Measurements from ENCODE around the gene CYP4F11. TPM values are rescaled to one million over a fixed set of nuclear protein-coding genes. Genes with fewer than 3 reads are reported as not detected.

The CYP4F11 gene, protein sequence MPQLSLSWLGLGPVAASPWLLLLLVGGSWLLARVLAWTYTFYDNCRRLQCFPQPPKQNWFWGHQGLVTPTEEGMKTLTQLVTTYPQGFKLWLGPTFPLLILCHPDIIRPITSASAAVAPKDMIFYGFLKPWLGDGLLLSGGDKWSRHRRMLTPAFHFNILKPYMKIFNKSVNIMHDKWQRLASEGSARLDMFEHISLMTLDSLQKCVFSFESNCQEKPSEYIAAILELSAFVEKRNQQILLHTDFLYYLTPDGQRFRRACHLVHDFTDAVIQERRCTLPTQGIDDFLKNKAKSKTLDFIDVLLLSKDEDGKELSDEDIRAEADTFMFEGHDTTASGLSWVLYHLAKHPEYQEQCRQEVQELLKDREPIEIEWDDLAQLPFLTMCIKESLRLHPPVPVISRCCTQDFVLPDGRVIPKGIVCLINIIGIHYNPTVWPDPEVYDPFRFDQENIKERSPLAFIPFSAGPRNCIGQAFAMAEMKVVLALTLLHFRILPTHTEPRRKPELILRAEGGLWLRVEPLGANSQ
- total RNA-seq (2022) (not detected in 2 replicates), Bru-seq, nascent RNA (not detected), BruChase-seq, experiment 1, labeled RNA remaining after a 2-hour chase (percentile 7 among the genes with signal in this experiment), BruChase-seq, experiment 2, labeled RNA remaining after a 6-hour chase (not detected)
- long read RNA-seq: 0 reads

- Histone ChIP-seq H3K4me1 (no peaks in the 10 kb centered on the region), H3K27me3 (replicated peaks; ENCODE audit: control insufficient read depth, insufficient read depth, low read length) (no peaks in the 10 kb centered on the region), H3K36me3 (ENCODE audit: control insufficient read depth, insufficient read depth, low read length) (no peaks in the 10 kb centered on the region), H3K9me3 (no peaks in the 10 kb centered on the region), H3K4me3 (ENCODE audit: low read depth, low read length) (no peak within 1 kb of the TSS)
- no peak within 1 kb of the TSS for H3K27ac Mint-ChIP-seq (ENCODE audit: unreplicated experiment)
- intact Hi-C loops (cut with micrococcal nuclease; ENCODE audit: unreplicated experiment): no loop called here
- TF ChIP-seq, protein P1, sequence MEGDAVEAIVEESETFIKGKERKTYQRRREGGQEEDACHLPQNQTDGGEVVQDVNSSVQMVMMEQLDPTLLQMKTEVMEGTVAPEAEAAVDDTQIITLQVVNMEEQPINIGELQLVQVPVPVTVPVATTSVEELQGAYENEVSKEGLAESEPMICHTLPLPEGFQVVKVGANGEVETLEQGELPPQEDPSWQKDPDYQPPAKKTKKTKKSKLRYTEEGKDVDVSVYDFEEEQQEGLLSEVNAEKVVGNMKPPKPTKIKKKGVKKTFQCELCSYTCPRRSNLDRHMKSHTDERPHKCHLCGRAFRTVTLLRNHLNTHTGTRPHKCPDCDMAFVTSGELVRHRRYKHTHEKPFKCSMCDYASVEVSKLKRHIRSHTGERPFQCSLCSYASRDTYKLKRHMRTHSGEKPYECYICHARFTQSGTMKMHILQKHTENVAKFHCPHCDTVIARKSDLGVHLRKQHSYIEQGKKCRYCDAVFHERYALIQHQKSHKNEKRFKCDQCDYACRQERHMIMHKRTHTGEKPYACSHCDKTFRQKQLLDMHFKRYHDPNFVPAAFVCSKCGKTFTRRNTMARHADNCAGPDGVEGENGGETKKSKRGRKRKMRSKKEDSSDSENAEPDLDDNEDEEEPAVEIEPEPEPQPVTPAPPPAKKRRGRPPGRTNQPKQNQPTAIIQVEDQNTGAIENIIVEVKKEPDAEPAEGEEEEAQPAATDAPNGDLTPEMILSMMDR (IDR thresholded peaks at IDR 0.05; ENCODE audit: insufficient read depth in 1 of 2, low read depth in 1 of 2, low read length in 1 of 2, severe bottlenecking in 1 of 2, unreplicated experiment in 1 of 2): no peak
- BruUV-seq (replicated peaks): no TSS peak
- ChIA-PET CTCF (interaction anchor here (0.7 kb wide), 1 partner anchor 12 kb away, joined by 3 read pairs; no protein-coding TSS in a partner anchor), POLR2A (no interaction called here)
- H3K27me3 Mint-ChIP-seq (ENCODE audit: insufficient read depth, unreplicated experiment): peaks cover 2% of the 10 kb centered on the region
- H3K4me3 Mint-ChIP-seq (ENCODE audit: unreplicated experiment): no peak within 1 kb of the TSS
- no peaks in the 10 kb centered on the region for H3K4me1 Mint-ChIP-seq (ENCODE audit: low read depth, unreplicated experiment)
- no peak for DNase-seq
- H3K9me3 Mint-ChIP-seq (ENCODE audit: unreplicated experiment): no peaks in the 10 kb centered on the region
- no peaks in the 10 kb centered on the region for H3K36me3 Mint-ChIP-seq (ENCODE audit: insufficient read depth, unreplicated experiment)
Measured at GRCh38 chr19:15934332-15935078, at the start of gene CYP4F11. CYP4F11 (minus strand) TSS chr19:15934529; CDS start chr19:15934408, 121 bp downstream.

- Histone ChIP-seq H3K4me1 (no peaks in the 10 kb centered on the region), H3K36me3 (ENCODE audit: control insufficient read depth, insufficient read depth, low read length) (no peaks in the 10 kb centered on the region), H3K4me3 (ENCODE audit: low read depth, low read length) (no peak overlapping the region), H3K9me3 (peaks cover 13% of the 10 kb centered on the region), H3K27me3 (replicated peaks; ENCODE audit: control insufficient read depth, insufficient read depth, low read length) (no peaks in the 10 kb centered on the region)
- no TSS peak for BruUV-seq (replicated peaks)
- H3K27me3 Mint-ChIP-seq (ENCODE audit: insufficient read depth, unreplicated experiment): peaks cover 3% of the 10 kb centered on the region
- TF ChIP-seq, protein P1 (IDR thresholded peaks at IDR 0.05; ENCODE audit: insufficient read depth in 1 of 2, low read depth in 1 of 2, low read length in 1 of 2, severe bottlenecking in 1 of 2, unreplicated experiment in 1 of 2): no peak
- no peak overlapping the region for H3K27ac Mint-ChIP-seq (ENCODE audit: unreplicated experiment)
- ChIA-PET CTCF (no interaction called here), POLR2A (no interaction called here)
- H3K4me1 Mint-ChIP-seq (ENCODE audit: low read depth, unreplicated experiment): peaks cover 9% of the 10 kb centered on the region
- peaks cover 31% of the 10 kb centered on the region for H3K9me3 Mint-ChIP-seq (ENCODE audit: unreplicated experiment)
- H3K4me3 Mint-ChIP-seq (ENCODE audit: unreplicated experiment): no peak overlapping the region
- intact Hi-C loops (cut with micrococcal nuclease; ENCODE audit: unreplicated experiment): no loop called here
- H3K36me3 Mint-ChIP-seq (ENCODE audit: insufficient read depth, unreplicated experiment): peaks cover 5% of the 10 kb centered on the region
- DNase-seq: no peak
Measured at GRCh38 chr19:15979293-15979692, 45.0 kb upstream of the CYP4F11 start.

- DNase-seq: no peak
- Mint-ChIP-seq H3K27ac (ENCODE audit: unreplicated experiment) (no peak overlapping the region), H3K4me1 (ENCODE audit: low read depth, unreplicated experiment) (peaks cover 9% of the 10 kb centered on the region), H3K36me3 (ENCODE audit: insufficient read depth, unreplicated experiment) (peaks cover 5% of the 10 kb centered on the region), H3K9me3 (ENCODE audit: unreplicated experiment) (peaks cover 22% of the 10 kb centered on the region), H3K4me3 (ENCODE audit: unreplicated experiment) (no peak overlapping the region), H3K27me3 (ENCODE audit: insufficient read depth, unreplicated experiment) (peaks cover 3% of the 10 kb centered on the region)
- CTCF ChIA-PET: no interaction called here
- no TSS peak for BruUV-seq (replicated peaks)
- Histone ChIP-seq H3K27me3 (replicated peaks; ENCODE audit: control insufficient read depth, insufficient read depth, low read length) (no peaks in the 10 kb centered on the region), H3K4me1 (no peaks in the 10 kb centered on the region), H3K36me3 (ENCODE audit: control insufficient read depth, insufficient read depth, low read length) (no peaks in the 10 kb centered on the region), H3K4me3 (ENCODE audit: low read depth, low read length) (no peak overlapping the region), H3K9me3 (peaks cover 13% of the 10 kb centered on the region)
- TF ChIP-seq, protein P1 (IDR thresholded peaks at IDR 0.05; ENCODE audit: insufficient read depth in 1 of 2, low read depth in 1 of 2, low read length in 1 of 2, severe bottlenecking in 1 of 2, unreplicated experiment in 1 of 2): no peak
- POLR2A ChIA-PET: no interaction called here
- intact Hi-C loops (cut with micrococcal nuclease; ENCODE audit: unreplicated experiment): no loop called here
Measured at GRCh38 chr19:15977690-15978089, 43.4 kb upstream of the CYP4F11 start.

Data from Caco-2 (cell line).